Measurements from ENCODE around the gene CIB4.
"Not testable (repeated sequence)": the region's sequence is repeated elsewhere in the genome, so short reads cannot be mapped to it uniquely, and the experiment has no call there.

The CIB4 gene

GRCh38 chr2:26570083-26570430 is 71.1 kb downstream of the CIB4 start:
- DNase-seq (ENCODE audit: low spot score): no peak

GRCh38 chr2:26569216-26570082 is 71.7 kb downstream of the CIB4 start:
- DNase-seq (ENCODE audit: low spot score): no peak

- DNase-seq (ENCODE audit: low spot score): no peak
These were observed 72.9 kb downstream of the CIB4 start for GRCh38 chr2:26568076-26568890.

- DNase-seq (ENCODE audit: low spot score): no peak
These were observed 73.6 kb downstream of the CIB4 start for GRCh38 chr2:26567534-26567933.

GRCh38 chr2:26566731-26567130 is 74.4 kb downstream of the CIB4 start:
- not testable (repeated sequence) for DNase-seq (ENCODE audit: low spot score)

- no peak for DNase-seq (ENCODE audit: low spot score)
These were observed 75.1 kb downstream of the CIB4 start for GRCh38 chr2:26566081-26566375.

- DNase-seq (ENCODE audit: low spot score): no peak
These were observed 77.0 kb downstream of the CIB4 start for GRCh38 chr2:26564121-26564644.

- DNase-seq (ENCODE audit: low spot score): no peak
These were observed 77.5 kb downstream of the CIB4 start for GRCh38 chr2:26563686-26564085.

GRCh38 chr2:26562811-26563645 is 78.1 kb downstream of the CIB4 start:
- no peak for DNase-seq (ENCODE audit: low spot score)

- DNase-seq (ENCODE audit: low spot score): peak; percentile 48
These were observed 79.0 kb downstream of the CIB4 start for GRCh38 chr2:26561918-26562810.

- no peak for DNase-seq (ENCODE audit: low spot score)
These were observed 79.8 kb downstream of the CIB4 start for GRCh38 chr2:26561376-26561775.

- no peak for DNase-seq (ENCODE audit: low spot score)
These were observed 80.3 kb downstream of the CIB4 start for GRCh38 chr2:26560892-26561291.

- DNase-seq (ENCODE audit: low spot score): no peak
These were observed 81.6 kb downstream of the CIB4 start for GRCh38 chr2:26559556-26559955.

GRCh38 chr2:26559044-26559405 is 82.1 kb downstream of the CIB4 start:
- DNase-seq (ENCODE audit: low spot score): no peak

GRCh38 chr2:26558271-26559043 is 82.7 kb downstream of the CIB4 start:
- no peak for DNase-seq (ENCODE audit: low spot score)

GRCh38 chr2:26557244-26557925 is 83.8 kb downstream of the CIB4 start:
- no peak for DNase-seq (ENCODE audit: low spot score)

- no peak for DNase-seq (ENCODE audit: low spot score)
These were observed 84.6 kb downstream of the CIB4 start for GRCh38 chr2:26556309-26557243.

Measured in SK-N-DZ (cell line).